Calu3 (cell line): ENCODE data around the gene ATG4B. TPM values are rescaled to one million over a fixed set of nuclear protein-coding genes. Genes with fewer than 3 reads are reported as not detected.

Experiments used
- BruUV-seq: library from RNA; stranded (reverse); fragments of 400-500 nt; replicated peaks from 2 replicates; lab custom pipeline; 2021; lab: Mats Ljungman, UMichigan
- CTCF ChIA-PET: fragments of 300-600 bp; sonication (Branson Sonifier 250); formaldehyde crosslinking; loops from one replicate; lab custom pipeline; 2022; ENCODE audit warnings: antibody characterized with exemption; lab: Charles Lee
- DNase-seq: peaks from one replicate; pipeline ENCODE4 v3.0.0; 2022
- H3K27ac Mint-ChIP-seq: one replicate; pipeline ENCODE4 v1.8.0; 2022; ENCODE audit warnings: mixed read lengths; ENCODE audit not compliant: unreplicated experiment
- H3K27me3 Mint-ChIP-seq: one replicate; pipeline ENCODE4 v1.8.0; 2022; ENCODE audit warnings: mixed read lengths; ENCODE audit not compliant: unreplicated experiment
- H3K36me3 Mint-ChIP-seq: one replicate; pipeline ENCODE4 v1.8.0; 2022; ENCODE audit warnings: mild to moderate bottlenecking, moderate library complexity, mixed read lengths; ENCODE audit not compliant: insufficient read depth, unreplicated experiment
- H3K4me1 Mint-ChIP-seq: one replicate; pipeline ENCODE4 v1.8.0; 2022; ENCODE audit warnings: mild to moderate bottlenecking, low read depth, mixed read lengths; ENCODE audit not compliant: unreplicated experiment
- H3K4me3 Mint-ChIP-seq: one replicate; pipeline ENCODE4 v1.8.0; 2022; ENCODE audit warnings: mild to moderate bottlenecking, low read depth, moderate library complexity, mixed read lengths; ENCODE audit not compliant: unreplicated experiment
- H3K9me3 Mint-ChIP-seq: one replicate; pipeline ENCODE4 v1.8.0; 2022; ENCODE audit warnings: low read depth, mixed read lengths; ENCODE audit not compliant: unreplicated experiment
- CTCF ChIP-seq: fragments of 200-600 bp; IDR thresholded peaks from one replicate; pipeline ENCODE4 v1.8.0; 2022; ENCODE audit warnings: antibody characterized with exemption; ENCODE audit not compliant: unreplicated experiment
- intact Hi-C: fragments of 100-400 bp; cut with micrococcal nuclease; formaldehyde crosslinking; loops from one replicate; pipeline ENCODE4 v1.10.0; 2022; ENCODE audit not compliant: unreplicated experiment
- total RNA-seq: library from RNA; stranded (reverse); gene quantifications from 2 replicates; pipeline ENCODE4 v1.2.3, GENCODE V29; 2022

Gene ATG4B
- total RNA-seq, 1 experiment from 2014 or later = 95.3 TPM

- intact Hi-C loops = no loop called here
- no TSS peak for BruUV-seq
- peaks cover 27% of the 10 kb centered on the region for H3K36me3 Mint-ChIP-seq
Measured at GRCh38 chr2:241609859-241610793, 27.4 kb upstream of the ATG4B start.

GRCh38 chr2:241611062-241611461, 26.4 kb upstream of the ATG4B start:
- intact Hi-C loops = no loop called here
- Mint-ChIP-seq H3K36me3 (peaks cover 27% of the 10 kb centered on the region), H3K4me3 (peak overlapping the region; percentile 84), H3K4me1 (peaks cover 8% of the 10 kb centered on the region), H3K27me3 (no peaks in the 10 kb centered on the region), H3K9me3 (no peaks in the 10 kb centered on the region), H3K27ac (peak overlapping the region; percentile 80)
- CTCF ChIA-PET = interaction anchor here (1.2 kb wide), 1 partner anchor 103 kb away, joined by 6 read pairs; the partner anchor contains the start of gene STK25
- no peak for TF ChIP-seq CTCF
- DNase-seq = no peak
- no TSS peak for BruUV-seq

More at GRCh38 chr2:241609859-241610793, 27.4 kb upstream of the ATG4B start:
- CTCF ChIA-PET = interaction anchor here (0.5 to 1.2 kb wide), 4 partner anchors 11 to 102 kb away, joined by 3 to 7 read pairs (median 4); partner anchors contain the start of gene STK25
- H3K27me3 Mint-ChIP-seq = no peaks in the 10 kb centered on the region
- H3K4me3 Mint-ChIP-seq = peak overlapping the region; percentile 84
- peak; percentile 72 for TF ChIP-seq CTCF
- H3K27ac Mint-ChIP-seq = peak overlapping the region; percentile 80
- peaks cover 8% of the 10 kb centered on the region for H3K4me1 Mint-ChIP-seq
- no peaks in the 10 kb centered on the region for H3K9me3 Mint-ChIP-seq
- peak; percentile 94 for DNase-seq

- no peaks in the 10 kb centered on the region for H3K27me3 Mint-ChIP-seq
- DNase-seq = no peak
- CTCF ChIA-PET = no interaction called here
- BruUV-seq = no TSS peak
- intact Hi-C loops = no loop called here
- H3K27ac Mint-ChIP-seq = no peak overlapping the region
- TF ChIP-seq CTCF = no peak
- peaks cover 23% of the 10 kb centered on the region for H3K36me3 Mint-ChIP-seq
- peaks cover 9% of the 10 kb centered on the region for H3K4me1 Mint-ChIP-seq
- no peak overlapping the region for H3K4me3 Mint-ChIP-seq
- no peaks in the 10 kb centered on the region for H3K9me3 Mint-ChIP-seq
Measured at GRCh38 chr2:241612156-241613016, 25.1 kb upstream of the ATG4B start.

- H3K4me3 Mint-ChIP-seq = no peak overlapping the region
- CTCF ChIA-PET = no interaction called here
- peaks cover 18% of the 10 kb centered on the region for H3K36me3 Mint-ChIP-seq
- no peaks in the 10 kb centered on the region for H3K27me3 Mint-ChIP-seq
- BruUV-seq = no TSS peak
- intact Hi-C loops = no loop called here
- H3K4me1 Mint-ChIP-seq = peaks cover 17% of the 10 kb centered on the region
- no peaks in the 10 kb centered on the region for H3K9me3 Mint-ChIP-seq
- no peak overlapping the region for H3K27ac Mint-ChIP-seq
- TF ChIP-seq CTCF = no peak
- no peak for DNase-seq
Measured at GRCh38 chr2:241613017-241613780, 24.3 kb upstream of the ATG4B start.
